Muscle layer of colon (tissue), 2 donors: ENCODE data around the gene CYBC1.
"Not testable (repeated sequence)": the region's sequence is repeated elsewhere in the genome, so short reads cannot be mapped to it uniquely, and the experiment has no call there.

Experiments
- H3K27ac ChIP-seq: one replicate; pipeline ENCODE4 v1.7.0; 2013; ENCODE audit warnings: low read depth, mild to moderate bottlenecking, low read length, moderate library complexity
- H3K27me3 ChIP-seq, 2 donors: one replicate each; pipeline ENCODE4 v1.7.0; 2013; ENCODE audit warnings: low read length in 2 of 2, mild to moderate bottlenecking in 2 of 2; ENCODE audit not compliant: insufficient read depth in 2 of 2, control insufficient read depth in 1 of 2
- H3K36me3 ChIP-seq: one replicate; pipeline ENCODE4 v1.7.0; 2013; ENCODE audit warnings: mild to moderate bottlenecking, low read length; ENCODE audit not compliant: insufficient read depth
- H3K4me1 ChIP-seq: one replicate; pipeline ENCODE4 v1.7.0; 2013; ENCODE audit warnings: mild to moderate bottlenecking, low read length; ENCODE audit not compliant: insufficient read depth
- H3K4me3 ChIP-seq, 2 donors: one replicate each; pipeline ENCODE4 v1.7.0; 2013; ENCODE audit warnings: low read length in 2 of 2, low read depth in 1 of 2, mild to moderate bottlenecking in 1 of 2, moderate library complexity in 1 of 2
- H3K9ac ChIP-seq: one replicate; pipeline ENCODE4 v1.7.0; 2013; ENCODE audit warnings: low read length
- H3K9me3 ChIP-seq: one replicate; pipeline ENCODE4 v1.7.0; 2013; ENCODE audit warnings: mild to moderate bottlenecking, low read length
- donor health status: abdominal sarcoma.
- donor health status: Adenocarcinoma of cecum.

Gene CYBC1

DNA sequence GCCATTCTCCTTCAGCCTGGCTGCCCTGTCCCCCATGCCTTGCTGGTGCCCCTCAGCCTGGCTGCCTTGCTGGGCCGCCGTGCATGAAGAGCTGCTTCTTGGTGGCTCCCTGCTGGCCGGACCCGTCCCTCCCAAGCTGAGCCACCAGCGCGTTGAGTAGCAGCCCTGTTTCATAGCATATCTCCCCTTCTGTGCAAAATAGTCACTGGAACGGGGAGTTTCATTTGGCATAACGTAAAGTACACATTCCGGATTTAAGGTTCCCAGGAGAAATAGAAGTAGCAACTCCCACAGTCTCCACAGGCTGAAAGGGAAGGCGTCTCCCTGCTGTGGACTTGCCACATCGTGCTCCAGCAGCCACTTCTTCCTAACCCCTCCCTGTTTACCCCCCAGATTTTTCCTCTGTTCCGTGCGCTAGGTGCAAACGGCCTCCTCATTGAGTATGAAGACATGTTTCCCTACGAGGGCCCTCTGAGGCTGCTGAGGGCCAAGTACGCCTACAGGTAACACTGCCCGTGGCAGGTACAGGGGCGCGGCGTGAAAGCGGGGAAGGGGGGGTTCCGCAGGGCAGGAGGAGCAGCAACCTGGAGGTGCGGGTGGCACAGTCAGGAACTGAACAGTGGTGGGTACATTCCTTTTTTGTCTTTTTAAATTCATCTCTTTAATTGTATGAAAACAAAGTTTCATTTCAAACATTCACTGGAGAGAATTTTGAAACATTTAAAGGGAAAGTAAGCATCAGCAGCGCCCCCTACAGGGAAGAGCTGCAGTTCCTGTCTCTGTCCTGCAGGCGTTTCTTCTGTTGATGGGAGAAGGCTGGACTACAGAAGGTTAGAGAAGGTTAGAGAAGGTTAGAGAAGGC is 26.3 kb downstream of the CYBC1 start:
- peaks cover 2% of the 10 kb centered on the region for H3K4me1 ChIP-seq
- no peak overlapping the region for H3K4me3 ChIP-seq
- no peak overlapping the region for H3K9ac ChIP-seq
- no peaks in the 10 kb centered on the region for H3K36me3 ChIP-seq
- no peak overlapping the region for H3K27ac ChIP-seq
- no peaks in the 10 kb centered on the region for H3K27me3 ChIP-seq
- no peaks in the 10 kb centered on the region for H3K9me3 ChIP-seq

DNA sequence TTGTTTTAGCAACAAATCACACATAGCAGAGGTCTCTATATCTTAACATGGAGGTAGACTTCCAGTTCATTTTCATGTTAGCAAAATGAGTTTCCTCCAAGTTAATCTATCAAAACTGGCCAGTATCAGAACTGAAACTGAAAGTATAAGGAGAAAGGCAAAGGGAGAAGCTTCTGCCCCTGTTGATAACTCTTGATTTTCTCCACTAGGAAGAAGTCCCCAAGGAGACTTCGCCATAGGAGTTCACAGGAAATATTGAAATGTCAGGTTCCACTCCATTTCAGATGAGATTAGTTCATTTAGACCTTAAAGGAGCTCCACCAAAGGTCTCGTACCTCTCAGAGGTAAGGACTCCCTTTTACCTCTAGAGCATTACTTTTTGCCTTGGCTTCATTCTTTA is 31.0 kb downstream of the CYBC1 start:
- no peak overlapping the region for H3K4me3 ChIP-seq
- H3K27ac ChIP-seq = no peak overlapping the region
- no peak overlapping the region for H3K9ac ChIP-seq

DNA sequence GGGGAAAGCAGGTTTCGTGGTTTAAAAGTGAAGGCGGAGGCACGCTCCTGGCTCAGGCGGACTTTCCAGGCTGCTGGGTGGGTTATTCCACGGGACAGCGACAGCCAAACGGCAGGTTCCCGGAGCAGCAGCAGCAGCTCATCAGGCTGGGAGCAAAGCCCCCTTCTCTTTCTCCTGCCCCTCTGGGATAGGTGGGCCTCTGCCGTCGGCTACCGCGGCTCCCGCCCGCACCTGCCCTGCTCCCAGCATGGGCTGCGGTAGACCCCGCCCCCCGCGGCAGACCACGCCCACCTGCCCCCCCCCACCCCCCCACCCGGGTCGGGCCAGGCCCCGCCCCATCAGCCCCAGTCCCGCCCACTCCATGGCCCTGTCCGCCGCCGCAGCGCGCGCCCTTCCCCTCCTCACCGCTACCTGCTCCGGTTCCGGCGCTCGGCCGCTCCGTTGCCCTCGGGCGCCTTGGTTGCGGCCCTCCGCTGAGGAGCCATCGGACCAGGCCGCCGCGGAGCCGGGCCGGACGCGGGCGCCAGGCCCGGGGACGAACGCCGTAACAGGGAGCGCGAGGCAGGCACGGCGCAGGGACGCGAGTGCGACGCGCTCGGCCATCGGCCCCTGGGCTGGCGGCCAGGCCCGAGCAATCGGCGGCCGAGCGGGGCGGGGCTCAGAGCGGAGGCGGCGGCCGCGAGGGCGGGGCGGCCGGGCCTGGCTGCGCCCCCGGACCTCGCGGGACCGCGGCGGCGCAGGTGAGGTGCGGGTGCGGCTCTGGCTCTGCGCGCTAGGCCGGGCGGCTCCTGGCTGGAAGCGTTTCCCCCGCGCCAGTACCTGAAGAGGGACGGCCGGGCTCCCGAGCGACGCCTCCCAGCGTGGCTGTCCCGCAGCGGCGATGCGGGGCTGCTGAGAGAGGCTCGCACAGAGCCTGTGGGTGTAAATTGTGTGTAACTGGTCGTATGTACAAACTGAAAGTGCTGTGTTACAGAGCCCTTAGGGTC is 32.3 kb downstream of the CYBC1 start, which contains the start of the genes HEXD and OGFOD3:
Gene HEXD (plus strand): TSS at position 347 of the 986 bp plus-strand sequence. CDS start 1,453 bp downstream, outside the sequence.
Gene OGFOD3 (minus strand): TSS at position 586 of the 986 bp plus-strand sequence. CDS start 101 bp downstream, at position 485.
- Histone ChIP-seq H3K4me1 (peaks cover 11% of the 10 kb centered on the region), H3K27me3 (no peaks in the 10 kb centered on the region), H3K36me3 (no peaks in the 10 kb centered on the region), H3K27ac (peak within 1 kb of the TSS; percentile 63), H3K9me3 (no peaks in the 10 kb centered on the region), H3K4me3 (peak within 1 kb of the TSS; percentile 56 to 94), H3K9ac (no peak within 1 kb of the TSS)

More for the DNA sequence above, 31.0 kb downstream of the CYBC1 start:
- Histone ChIP-seq H3K36me3 (no peaks in the 10 kb centered on the region), H3K27me3 (no peaks in the 10 kb centered on the region), H3K4me1 (peaks cover 11% of the 10 kb centered on the region), H3K9me3 (no peaks in the 10 kb centered on the region)

DNA sequence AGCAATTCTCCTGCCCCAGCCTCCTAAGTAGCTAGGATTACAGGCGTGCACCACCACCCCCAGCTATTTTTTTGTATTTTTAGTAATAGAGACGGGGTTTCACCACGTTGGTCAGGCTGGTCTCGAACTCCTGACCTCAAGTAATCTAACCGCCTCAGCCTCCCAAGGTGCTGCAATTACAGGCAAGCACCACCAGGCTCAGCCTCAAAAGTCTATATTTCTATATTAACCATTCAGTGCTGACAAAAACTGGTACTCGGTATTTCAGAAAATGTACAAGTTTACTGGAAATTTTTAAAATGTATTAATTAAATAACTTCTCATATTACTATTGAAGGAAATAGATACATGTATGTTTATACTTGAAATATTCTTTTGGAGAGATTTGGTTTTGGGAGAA is 33.8 kb downstream of the CYBC1 start:
- Histone ChIP-seq H3K9me3 (no peaks in the 10 kb centered on the region), H3K36me3 (no peaks in the 10 kb centered on the region), H3K27ac (no peak overlapping the region), H3K27me3 (no peaks in the 10 kb centered on the region), H3K4me3 (no peak overlapping the region), H3K9ac (no peak overlapping the region), H3K4me1 (peaks cover 11% of the 10 kb centered on the region)

DNA sequence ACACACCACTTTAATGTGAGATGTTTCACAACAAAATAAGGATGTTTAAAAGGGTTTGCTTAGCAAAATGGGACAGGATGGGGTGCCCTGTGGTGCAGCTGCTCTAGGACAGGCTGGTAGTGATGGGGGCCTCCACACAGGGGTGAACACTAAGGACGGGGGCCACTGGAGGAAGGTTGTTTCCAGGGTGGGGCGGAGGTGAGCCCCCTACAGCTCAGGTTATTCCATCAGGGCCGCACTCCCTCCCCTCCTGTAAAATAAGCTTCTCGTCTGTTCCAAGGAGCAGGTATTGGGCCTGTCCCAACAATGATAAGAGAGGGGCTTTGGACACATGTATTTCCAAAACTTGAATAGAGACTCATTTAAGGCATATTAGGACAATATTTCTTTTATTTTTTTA is 34.3 kb downstream of the CYBC1 start:
- H3K4me1 ChIP-seq = peaks cover 11% of the 10 kb centered on the region

DNA sequence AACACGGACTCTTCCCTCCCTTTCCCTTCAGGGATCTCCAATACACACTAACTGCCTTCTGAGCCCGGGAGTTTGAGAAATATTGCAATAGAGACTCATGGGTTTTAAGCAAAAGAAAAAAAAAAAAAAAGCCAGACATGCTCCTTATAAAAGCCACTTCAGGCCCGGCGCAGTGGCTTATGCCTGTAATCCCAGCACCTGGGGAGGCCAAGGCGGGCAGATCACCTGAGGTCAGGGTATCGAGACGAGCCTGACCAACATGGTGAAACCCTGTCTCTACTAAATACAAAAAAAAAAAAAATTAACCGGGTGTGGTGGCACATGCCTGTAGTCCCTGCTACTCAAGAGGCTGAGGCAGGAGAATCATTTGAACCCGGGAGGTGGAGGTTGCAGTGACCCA is 34.8 kb downstream of the CYBC1 start:
- no peaks in the 10 kb centered on the region for H3K9me3 ChIP-seq
- H3K4me3 ChIP-seq = no peak overlapping the region
- peaks cover 11% of the 10 kb centered on the region for H3K4me1 ChIP-seq
- no peak overlapping the region for H3K27ac ChIP-seq
- H3K9ac ChIP-seq = no peak overlapping the region
- no peaks in the 10 kb centered on the region for H3K36me3 ChIP-seq
- H3K27me3 ChIP-seq = no peaks in the 10 kb centered on the region

More for the DNA sequence above, 34.3 kb downstream of the CYBC1 start:
- H3K9ac ChIP-seq = no peak overlapping the region
- no peak overlapping the region for H3K4me3 ChIP-seq
- H3K36me3 ChIP-seq = no peaks in the 10 kb centered on the region
- H3K27ac ChIP-seq = no peak overlapping the region
- no peaks in the 10 kb centered on the region for H3K9me3 ChIP-seq
- H3K27me3 ChIP-seq = no peaks in the 10 kb centered on the region

DNA sequence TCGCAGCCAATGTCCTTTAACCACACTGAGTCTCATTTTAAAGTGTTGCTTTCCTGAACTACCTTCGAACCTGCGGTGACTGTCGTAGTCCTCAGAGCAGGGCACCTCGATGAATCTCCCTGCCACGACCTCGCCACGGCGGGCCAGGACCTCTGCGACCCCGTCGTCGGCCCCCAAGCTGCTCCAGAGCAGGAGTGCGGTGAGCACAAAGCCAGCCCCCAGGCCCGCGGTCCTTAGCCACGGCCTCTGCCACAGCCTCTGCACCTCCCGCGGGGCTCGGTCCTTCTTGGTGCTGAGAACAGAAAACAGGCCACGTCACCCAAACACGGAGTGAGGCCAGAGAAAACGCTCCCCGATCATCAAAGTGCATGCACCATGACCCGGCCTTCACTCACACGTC is 35.2 kb downstream of the CYBC1 start:
- no peaks in the 10 kb centered on the region for H3K27me3 ChIP-seq

DNA sequence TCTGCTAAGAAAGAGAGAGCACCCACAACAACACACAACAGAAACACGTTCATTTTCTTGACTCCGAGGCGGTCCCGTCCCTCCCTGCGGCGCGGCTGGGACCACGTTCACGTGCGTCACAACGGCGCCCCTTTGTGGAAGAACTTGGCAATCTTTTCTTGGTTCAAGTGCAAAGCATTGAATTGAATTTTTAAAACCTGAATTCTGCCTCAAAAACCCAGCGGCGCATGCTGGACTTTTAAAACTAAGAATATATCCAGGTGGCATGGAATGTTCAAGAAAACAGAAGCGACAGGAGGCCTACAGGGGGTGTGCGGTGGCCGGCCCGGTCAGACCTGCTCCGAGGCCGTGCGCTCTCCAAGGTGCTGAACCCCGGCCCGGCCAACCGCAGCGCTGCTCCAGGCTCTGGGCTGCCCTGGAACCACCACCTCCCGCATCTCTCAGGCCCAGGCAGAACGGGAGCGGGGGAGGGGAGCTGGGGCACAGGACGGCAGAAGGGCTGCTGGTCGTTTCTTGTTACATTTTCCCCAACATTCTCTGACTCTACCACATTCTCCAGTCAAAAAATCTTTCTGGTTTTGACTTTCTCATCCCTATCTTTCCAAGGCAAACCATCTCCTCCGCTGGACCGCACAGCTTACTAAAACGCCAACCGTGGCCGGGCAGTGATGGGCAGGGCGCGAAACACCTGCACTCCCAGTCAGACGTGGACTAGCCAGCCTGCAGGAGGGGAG is 35.8 kb downstream of the CYBC1 start:
- Histone ChIP-seq H3K27ac (no peak overlapping the region), H3K4me3 (no peak overlapping the region), H3K9me3 (no peaks in the 10 kb centered on the region), H3K27me3 (no peaks in the 10 kb centered on the region), H3K9ac (no peak overlapping the region), H3K36me3 (no peaks in the 10 kb centered on the region), H3K4me1 (peaks cover 11% of the 10 kb centered on the region)

More for the DNA sequence above, 35.2 kb downstream of the CYBC1 start:
- Histone ChIP-seq H3K9ac (no peak overlapping the region), H3K36me3 (no peaks in the 10 kb centered on the region), H3K4me3 (no peak overlapping the region), H3K9me3 (no peaks in the 10 kb centered on the region), H3K4me1 (peaks cover 11% of the 10 kb centered on the region), H3K27ac (no peak overlapping the region)

DNA sequence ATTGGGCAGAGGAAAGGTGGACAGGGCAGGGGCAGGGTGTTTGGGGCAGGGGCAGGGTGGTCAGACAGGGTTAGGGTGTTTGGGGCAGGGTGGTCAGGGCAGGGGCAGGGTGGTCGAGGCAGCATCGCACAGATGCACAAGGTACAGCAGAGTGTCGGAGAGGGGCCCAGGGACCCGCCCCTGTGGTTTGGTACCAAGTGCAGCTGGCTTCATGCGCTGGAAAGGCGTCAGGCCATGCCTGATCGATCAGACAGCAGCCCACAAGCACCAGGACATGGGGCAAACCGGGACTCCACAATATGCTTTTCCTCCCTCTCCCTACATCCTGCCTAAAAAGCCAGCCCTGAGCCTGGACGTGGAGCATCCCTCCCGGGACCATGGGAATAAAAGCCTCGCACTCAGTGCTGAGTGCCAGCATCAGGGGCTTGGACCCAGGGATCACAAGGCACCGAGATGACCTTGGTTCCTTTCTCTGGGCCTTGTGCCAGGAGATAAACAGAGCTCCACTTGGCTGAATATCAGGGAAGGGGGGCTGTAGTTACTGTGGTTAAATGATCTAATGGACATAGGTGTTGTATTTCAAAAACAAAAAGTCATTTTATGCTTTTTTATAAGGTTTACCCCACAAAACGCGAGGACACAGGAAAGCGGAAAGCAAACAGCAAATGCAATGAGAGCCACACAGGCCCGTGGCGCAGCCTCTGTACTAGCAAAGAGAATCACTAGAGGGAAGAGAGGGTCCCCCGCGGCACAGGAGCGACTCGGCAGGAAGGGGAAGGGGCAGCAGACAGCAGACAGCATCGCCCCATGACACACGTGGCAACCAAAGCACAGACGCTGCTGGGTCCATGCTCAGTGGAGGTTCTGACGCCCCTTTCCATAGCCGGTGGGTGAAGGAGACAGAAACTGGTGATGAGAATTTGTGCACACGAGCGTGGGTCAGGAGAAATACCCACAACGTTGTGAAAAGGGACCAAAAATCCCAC is 37.7 kb downstream of the CYBC1 start:
- no peak overlapping the region for H3K9ac ChIP-seq
- H3K27ac ChIP-seq = no peak overlapping the region
- no peaks in the 10 kb centered on the region for H3K27me3 ChIP-seq
- H3K4me1 ChIP-seq = peaks cover 4% of the 10 kb centered on the region
- no peak overlapping the region for H3K4me3 ChIP-seq
- no peaks in the 10 kb centered on the region for H3K36me3 ChIP-seq
- H3K9me3 ChIP-seq = no peaks in the 10 kb centered on the region

DNA sequence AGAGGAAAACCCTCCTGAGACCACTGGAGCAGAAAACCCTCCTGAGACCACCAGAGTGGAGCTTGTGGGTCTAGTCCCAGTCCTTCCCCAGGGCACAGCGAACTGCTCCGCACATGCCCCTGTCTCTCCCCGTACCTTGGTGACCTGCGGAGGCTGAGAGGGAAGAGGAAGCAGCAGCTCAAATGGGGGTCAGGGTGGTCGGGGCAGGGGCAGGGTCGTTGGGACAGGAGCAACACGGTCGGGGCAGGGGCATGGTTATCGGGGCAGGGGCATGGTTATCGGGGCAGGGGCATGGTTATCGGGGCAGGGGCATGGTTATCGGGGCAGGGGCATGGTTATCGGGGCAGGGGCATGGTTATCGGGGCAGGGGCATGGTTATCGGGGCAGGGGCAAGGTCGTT is 38.5 kb downstream of the CYBC1 start:
- not testable (repeated sequence) for H3K27ac ChIP-seq

More for the DNA sequence above, 38.5 kb downstream of the CYBC1 start:
- H3K4me3 ChIP-seq, H3K4me1 ChIP-seq, H3K9me3 ChIP-seq, H3K9ac ChIP-seq, H3K27me3 ChIP-seq, H3K36me3 ChIP-seq: not testable (repeated sequence)
